ENCODE results near the gene PAX9. TPM values are rescaled to one million over a fixed set of nuclear protein-coding genes. Genes with fewer than 3 reads are reported as not detected.

PAX9 gene
- total RNA-seq, 1 donor from 2014 or later = 0.52 TPM

- Histone ChIP-seq H3K9ac (ENCODE audit: low read depth in 1 of 3, low read length in 3 of 3) (no peak overlapping the region), H3K27ac (ENCODE audit: low read depth, low read length) (no peak overlapping the region), H3K4me3 (ENCODE audit: low read length in 3 of 3) (peak overlapping the region in 1 of 3 donors; percentile 41), H3K27me3 (ENCODE audit: control insufficient read depth in 3 of 3, insufficient read depth in 3 of 3, low read length in 3 of 3) (peaks cover 91 to 97% (median 91%) of the 10 kb centered on the region in 3 donors), H3K9me3 (ENCODE audit: control insufficient read depth in 3 of 3, low read length in 3 of 3) (no peaks in the 10 kb centered on the region), H3K36me3 (ENCODE audit: control insufficient read depth in 3 of 3, insufficient read depth in 3 of 3, low read length in 3 of 3) (no peaks in the 10 kb centered on the region), H3K4me1 (ENCODE audit: control insufficient read depth in 3 of 3, insufficient read depth in 3 of 3, low read length in 3 of 3) (peaks cover 18 to 26% (median 21%) of the 10 kb centered on the region in 3 donors)
These were observed 6.1 kb upstream of the PAX9 start for GRCh38 chr14:36655571-36655962.

DNA sequence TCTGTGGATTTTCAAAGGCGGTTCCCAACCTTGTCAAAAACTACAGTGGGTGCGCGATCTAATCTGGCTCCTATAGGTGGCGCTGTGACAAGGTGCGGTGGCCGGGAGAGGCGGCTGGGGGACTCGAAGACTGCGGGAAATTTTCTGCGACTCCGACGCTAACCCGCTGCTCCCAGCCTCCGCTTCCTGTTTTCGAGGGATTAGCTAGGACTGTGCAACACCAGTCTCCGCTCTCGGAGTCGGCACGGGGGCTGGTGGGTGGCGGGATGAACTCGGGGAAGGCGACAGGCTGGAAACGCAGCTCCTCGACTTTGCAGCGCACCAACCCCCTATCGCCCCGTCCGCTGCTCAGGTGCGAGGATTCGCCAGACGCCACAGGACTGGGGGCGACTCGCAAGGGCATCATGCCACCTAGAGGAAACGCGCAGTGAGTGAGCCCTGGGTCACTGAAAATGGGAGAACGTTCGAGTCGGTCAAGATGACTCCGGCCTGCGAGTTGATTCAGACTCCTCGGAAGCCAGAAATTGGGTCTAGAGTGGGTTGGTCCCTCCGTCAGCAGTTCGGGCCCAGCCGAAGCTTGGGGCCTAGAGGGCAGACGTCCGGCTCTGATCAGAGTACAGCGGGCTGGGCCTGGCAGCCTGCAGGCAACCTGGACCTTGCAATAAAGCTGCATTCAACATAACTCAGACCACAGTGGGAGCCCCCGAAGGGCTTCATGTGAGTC, 5.5 kb upstream of the PAX9 start:
- Histone ChIP-seq H3K36me3 (ENCODE audit: control insufficient read depth in 3 of 3, insufficient read depth in 3 of 3, low read length in 3 of 3) (no peaks in the 10 kb centered on the region), H3K9me3 (ENCODE audit: control insufficient read depth in 3 of 3, low read length in 3 of 3) (no peaks in the 10 kb centered on the region), H3K4me1 (ENCODE audit: control insufficient read depth in 3 of 3, insufficient read depth in 3 of 3, low read length in 3 of 3) (peaks cover 20 to 30% (median 21%) of the 10 kb centered on the region in 3 donors), H3K4me3 (ENCODE audit: low read length in 3 of 3) (peak overlapping the region in 2 of 3 donors; percentile 9 to 41), H3K27ac (ENCODE audit: low read depth, low read length) (no peak overlapping the region), H3K27me3 (ENCODE audit: control insufficient read depth in 3 of 3, insufficient read depth in 3 of 3, low read length in 3 of 3) (peaks cover 93 to 97% (median 95%) of the 10 kb centered on the region in 3 donors), H3K9ac (ENCODE audit: low read depth in 1 of 3, low read length in 3 of 3) (no peak overlapping the region)

DNA sequence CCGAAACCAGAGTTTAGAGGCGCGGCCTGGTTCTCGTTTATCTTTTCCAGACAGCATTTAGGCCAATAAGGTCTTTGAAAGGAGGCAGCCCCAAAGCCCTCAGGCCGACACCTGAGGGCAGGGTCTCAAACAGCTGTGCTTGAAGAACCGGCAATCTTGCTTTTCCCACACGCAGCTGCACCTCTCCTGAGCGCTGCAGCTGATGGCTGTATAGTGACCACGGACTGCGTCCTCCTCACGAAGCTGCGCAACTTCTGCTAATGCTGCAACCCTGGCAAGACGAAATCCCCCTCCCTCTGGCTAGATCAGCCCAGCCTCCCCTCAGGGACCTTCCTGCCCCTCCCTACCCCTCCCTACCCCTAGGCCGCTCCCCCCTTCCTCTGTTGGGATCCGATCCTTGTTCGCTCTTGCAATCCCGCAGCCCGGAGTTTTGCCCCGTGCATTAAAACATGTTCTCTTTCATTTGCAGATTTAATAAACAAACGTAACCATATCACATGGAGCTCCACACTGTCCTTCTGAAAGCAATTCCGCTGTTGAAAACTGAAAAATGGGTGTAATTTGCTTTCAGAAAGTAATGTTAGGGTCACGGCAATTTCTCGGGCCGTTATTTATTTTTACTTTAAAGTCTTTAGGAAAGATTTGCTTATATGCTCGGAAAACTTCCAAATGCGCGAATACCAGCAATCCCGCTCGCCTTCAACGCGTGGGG, 4.8 kb upstream of the PAX9 start:
- H3K4me1 ChIP-seq (ENCODE audit: control insufficient read depth in 3 of 3, insufficient read depth in 3 of 3, low read length in 3 of 3) = peaks cover 25 to 37% (median 28%) of the 10 kb centered on the region in 3 donors
- peak overlapping the region in 2 of 3 donors; percentile 30 to 41 for H3K4me3 ChIP-seq (ENCODE audit: low read length in 3 of 3)

GRCh38 chr14:36657399-36658122, 4.1 kb upstream of the PAX9 start:
- H3K9me3 ChIP-seq (ENCODE audit: control insufficient read depth in 3 of 3, low read length in 3 of 3) = no peaks in the 10 kb centered on the region
- no peak overlapping the region for H3K27ac ChIP-seq (ENCODE audit: low read depth, low read length)
- peak overlapping the region in 1 of 3 donors; percentile 25 for H3K9ac ChIP-seq (ENCODE audit: low read depth in 1 of 3, low read length in 3 of 3)
- no peaks in the 10 kb centered on the region for H3K36me3 ChIP-seq (ENCODE audit: control insufficient read depth in 3 of 3, insufficient read depth in 3 of 3, low read length in 3 of 3)
- peaks cover 31 to 43% (median 33%) of the 10 kb centered on the region in 3 donors for H3K4me1 ChIP-seq (ENCODE audit: control insufficient read depth in 3 of 3, insufficient read depth in 3 of 3, low read length in 3 of 3)
- peaks cover 98 to 99% (median 98%) of the 10 kb centered on the region in 3 donors for H3K27me3 ChIP-seq (ENCODE audit: control insufficient read depth in 3 of 3, insufficient read depth in 3 of 3, low read length in 3 of 3)
- H3K4me3 ChIP-seq (ENCODE audit: low read length in 3 of 3) = peak overlapping the region in 2 of 3 donors; percentile 30 to 41

More for the DNA sequence above, 4.8 kb upstream of the PAX9 start:
- no peak overlapping the region for H3K27ac ChIP-seq (ENCODE audit: low read depth, low read length)
- peaks cover 94 to 97% (median 96%) of the 10 kb centered on the region in 3 donors for H3K27me3 ChIP-seq (ENCODE audit: control insufficient read depth in 3 of 3, insufficient read depth in 3 of 3, low read length in 3 of 3)
- H3K9me3 ChIP-seq (ENCODE audit: control insufficient read depth in 3 of 3, low read length in 3 of 3) = no peaks in the 10 kb centered on the region
- H3K36me3 ChIP-seq (ENCODE audit: control insufficient read depth in 3 of 3, insufficient read depth in 3 of 3, low read length in 3 of 3) = no peaks in the 10 kb centered on the region
- no peak overlapping the region for H3K9ac ChIP-seq (ENCODE audit: low read depth in 1 of 3, low read length in 3 of 3)

DNA sequence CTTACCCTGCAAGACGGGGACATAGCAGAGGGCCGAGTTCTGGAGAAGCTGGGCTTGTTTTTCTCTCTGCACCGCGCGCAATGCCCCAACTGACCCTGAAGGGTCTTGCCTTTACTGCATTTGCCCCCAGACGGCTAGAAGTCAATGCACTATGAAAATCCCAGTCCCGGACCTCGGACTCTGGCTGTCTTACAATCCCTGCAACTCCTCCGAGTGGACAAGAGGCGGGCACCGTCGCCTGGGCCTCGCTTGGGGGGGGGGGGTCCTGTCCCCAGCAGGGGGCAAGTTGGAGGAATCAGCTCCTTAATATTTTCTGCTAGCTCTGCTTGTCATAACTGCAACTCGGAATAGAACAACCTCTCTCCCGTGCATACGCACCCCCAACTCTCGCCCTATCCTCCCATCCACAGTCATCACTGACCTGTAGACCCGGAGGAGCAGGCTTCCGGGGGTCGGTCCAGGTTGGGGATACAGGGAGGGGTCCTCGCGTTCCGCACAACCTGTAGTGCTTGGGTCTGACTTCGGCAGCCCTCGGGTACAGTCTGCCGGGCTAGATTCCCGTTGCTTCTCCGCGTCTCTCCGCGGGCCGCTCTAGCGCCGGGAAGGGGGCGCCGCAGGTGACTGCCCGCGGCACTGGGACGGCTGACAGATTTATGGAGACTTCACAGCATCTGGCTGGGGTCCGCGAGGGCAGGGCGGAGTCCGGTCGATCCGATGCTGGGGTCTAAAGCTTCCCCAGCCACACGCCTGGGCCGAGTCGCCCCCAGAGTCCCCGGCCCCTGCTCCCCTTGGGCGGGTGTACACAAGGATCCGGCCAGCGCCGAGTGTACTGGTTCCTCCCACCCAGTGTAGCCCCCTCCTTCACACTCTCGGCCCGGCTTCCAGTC, 3.3 kb upstream of the PAX9 start:
- Histone ChIP-seq H3K9me3 (ENCODE audit: control insufficient read depth in 3 of 3, low read length in 3 of 3) (no peaks in the 10 kb centered on the region), H3K9ac (ENCODE audit: low read depth in 1 of 3, low read length in 3 of 3) (no peak overlapping the region)

DNA sequence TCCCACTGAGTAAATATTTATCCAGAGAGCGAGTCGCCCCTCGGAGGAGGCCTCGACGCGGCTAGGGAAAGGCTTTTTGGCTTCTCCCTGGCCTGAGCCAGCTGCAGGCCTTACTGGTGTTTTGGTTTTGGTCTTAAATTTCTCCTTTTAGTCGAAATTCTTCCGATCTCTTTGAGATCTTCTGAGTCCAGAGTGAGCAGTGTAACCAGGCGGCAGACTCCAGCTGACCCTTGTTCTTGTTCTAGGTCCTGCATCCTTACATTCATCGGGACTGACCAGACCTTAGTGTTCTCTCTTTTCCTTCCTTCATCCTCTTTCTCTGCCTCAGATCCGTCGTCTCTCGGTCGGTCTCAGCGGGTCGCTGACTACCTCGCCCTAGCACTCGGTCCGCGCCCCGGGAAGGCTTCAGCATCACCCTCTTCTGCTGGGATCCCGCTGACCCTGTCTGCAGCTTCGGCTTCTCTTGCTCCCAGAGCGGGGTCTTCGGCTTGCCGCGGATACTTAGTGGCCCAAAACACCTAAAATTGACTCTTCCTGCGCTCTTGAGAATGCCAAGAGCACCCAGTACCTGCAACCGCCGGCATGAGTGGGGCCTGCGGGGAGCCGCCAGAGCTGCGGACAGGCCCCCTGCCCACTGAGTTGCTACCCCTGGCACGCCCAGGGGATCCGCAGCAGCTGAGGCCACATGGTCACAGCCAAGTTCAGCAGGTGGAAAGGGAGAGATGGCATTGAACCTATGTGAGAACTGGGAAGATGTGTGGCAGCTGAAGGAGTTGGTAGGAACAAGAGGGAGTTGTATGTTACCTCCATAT, 2.4 kb upstream of the PAX9 start:
- Histone ChIP-seq H3K36me3 (ENCODE audit: control insufficient read depth in 3 of 3, insufficient read depth in 3 of 3, low read length in 3 of 3) (no peaks in the 10 kb centered on the region), H3K4me3 (ENCODE audit: low read length in 3 of 3) (no peak overlapping the region), H3K9ac (ENCODE audit: low read depth in 1 of 3, low read length in 3 of 3) (no peak overlapping the region), H3K4me1 (ENCODE audit: control insufficient read depth in 3 of 3, insufficient read depth in 3 of 3, low read length in 3 of 3) (peaks cover 45 to 59% (median 48%) of the 10 kb centered on the region in 3 donors), H3K27me3 (ENCODE audit: control insufficient read depth in 3 of 3, insufficient read depth in 3 of 3, low read length in 3 of 3) (peaks cover 98 to 99% (median 98%) of the 10 kb centered on the region in 3 donors), H3K27ac (ENCODE audit: low read depth, low read length) (no peak overlapping the region), H3K9me3 (ENCODE audit: control insufficient read depth in 3 of 3, low read length in 3 of 3) (no peaks in the 10 kb centered on the region)

More for the DNA sequence above, 3.3 kb upstream of the PAX9 start:
- no peak overlapping the region for H3K27ac ChIP-seq (ENCODE audit: low read depth, low read length)
- peaks cover 98 to 99% (median 98%) of the 10 kb centered on the region in 3 donors for H3K27me3 ChIP-seq (ENCODE audit: control insufficient read depth in 3 of 3, insufficient read depth in 3 of 3, low read length in 3 of 3)
- H3K36me3 ChIP-seq (ENCODE audit: control insufficient read depth in 3 of 3, insufficient read depth in 3 of 3, low read length in 3 of 3) = no peaks in the 10 kb centered on the region
- H3K4me1 ChIP-seq (ENCODE audit: control insufficient read depth in 3 of 3, insufficient read depth in 3 of 3, low read length in 3 of 3) = peaks cover 39 to 51% (median 41%) of the 10 kb centered on the region in 3 donors
- no peak overlapping the region for H3K4me3 ChIP-seq (ENCODE audit: low read length in 3 of 3)

GRCh38 chr14:36659822-36660735, 1.6 kb upstream of the PAX9 start:
- H3K27ac ChIP-seq (ENCODE audit: low read depth, low read length) = no peak overlapping the region
- peaks cover 98 to 99% (median 99%) of the 10 kb centered on the region in 3 donors for H3K27me3 ChIP-seq (ENCODE audit: control insufficient read depth in 3 of 3, insufficient read depth in 3 of 3, low read length in 3 of 3)
- H3K9ac ChIP-seq (ENCODE audit: low read depth in 1 of 3, low read length in 3 of 3) = no peak overlapping the region
- H3K9me3 ChIP-seq (ENCODE audit: control insufficient read depth in 3 of 3, low read length in 3 of 3) = no peaks in the 10 kb centered on the region
- peaks cover 46 to 53% (median 49%) of the 10 kb centered on the region in 3 donors for H3K4me1 ChIP-seq (ENCODE audit: control insufficient read depth in 3 of 3, insufficient read depth in 3 of 3, low read length in 3 of 3)
- no peaks in the 10 kb centered on the region for H3K36me3 ChIP-seq (ENCODE audit: control insufficient read depth in 3 of 3, insufficient read depth in 3 of 3, low read length in 3 of 3)
- no peak overlapping the region for H3K4me3 ChIP-seq (ENCODE audit: low read length in 3 of 3)
